GM18909 (cell line): Measurements from ENCODE around the gene CDH11.

Experiments
- ATAC-seq: cut with Tn5 transposase; IDR thresholded peaks from one replicate; pipeline ENCODE4 v1.9.1; 2021; ENCODE audit warnings: mild to moderate bottlenecking; ENCODE audit not compliant: unreplicated experiment, poor library complexity

CDH11 gene

GRCh38 chr16:65121870-65122723 lies at the start of gene CDH11:
TSS of gene CDH11 (minus strand) at chr16:65122063. CDS start at chr16:65004869, 117,194 bp downstream.
- no peak for ATAC-seq

- ATAC-seq = no peak
Observed at GRCh38 chr16:65154321-65154720, 32.5 kb upstream of the CDH11 start.

GRCh38 chr16:65153365-65154105 lies 31.7 kb upstream of the CDH11 start:
- ATAC-seq = no peak

- ATAC-seq = no peak
Observed at GRCh38 chr16:65148804-65149203, 26.9 kb upstream of the CDH11 start.

- ATAC-seq = no peak
Observed at GRCh38 chr16:65142276-65142675, 20.4 kb upstream of the CDH11 start.

GRCh38 chr16:65136681-65137080 lies 14.8 kb upstream of the CDH11 start:
- ATAC-seq = no peak

- no peak for ATAC-seq
Observed at GRCh38 chr16:65126845-65127624, 5.2 kb upstream of the CDH11 start.

GRCh38 chr16:65125871-65126270 lies 4.0 kb upstream of the CDH11 start:
- ATAC-seq = no peak

- ATAC-seq = no peak
Observed at GRCh38 chr16:65125322-65125721, 3.5 kb upstream of the CDH11 start.

GRCh38 chr16:65124596-65124995 lies 2.7 kb upstream of the CDH11 start:
- ATAC-seq = no peak

GRCh38 chr16:65124212-65124548 lies 2.3 kb upstream of the CDH11 start:
- ATAC-seq = no peak

GRCh38 chr16:65123396-65124211 lies 1.7 kb upstream of the CDH11 start:
- no peak for ATAC-seq

- ATAC-seq = no peak
Observed at GRCh38 chr16:65122724-65123395, 997 bp upstream of the CDH11 start.

GRCh38 chr16:65120831-65121721 lies 787 bp downstream of the CDH11 start:
- no peak for ATAC-seq

- no peak for ATAC-seq
Observed at GRCh38 chr16:65120461-65120830, 1.4 kb downstream of the CDH11 start.

GRCh38 chr16:65119901-65120401 lies 1.9 kb downstream of the CDH11 start:
- ATAC-seq = no peak

- no peak for ATAC-seq
Observed at GRCh38 chr16:65119435-65119834, 2.4 kb downstream of the CDH11 start.

GRCh38 chr16:65118871-65119270 lies 3.0 kb downstream of the CDH11 start:
- no peak for ATAC-seq
